SK-N-MC (cell line): ENCODE data around the gene DDX53.

Source experiments
- DNase-seq: peaks from one replicate; pipeline ENCODE4 v3.0.0-alpha.2; 2011; ENCODE audit warnings: low read depth, low spot score
- H3K27ac ChIP-seq: fragments of 200-600 bp; sonication (generic); 2 replicates; pipeline ENCODE4 v1.5.1; 2016; ENCODE audit warnings: mixed run types
- H3K36me3 ChIP-seq: fragments of 200-600 bp; sonication (generic); 2 replicates; pipeline ENCODE4 v1.6.1; 2017; ENCODE audit warnings: antibody characterized with exemption, low read length, mixed read lengths; ENCODE audit not compliant: insufficient read depth
- H3K4me3 ChIP-seq: fragments of 200-600 bp; sonication (generic); 2 replicates; pipeline ENCODE4 v1.5.1; 2016
- H3K9ac ChIP-seq: fragments of 200-600 bp; sonication (generic); 2 replicates; pipeline ENCODE4 v1.8.0; 2017; ENCODE audit warnings: mixed run types, mixed read lengths; ENCODE audit not compliant: insufficient read length
- H3K9me3 ChIP-seq: fragments of 200-600 bp; sonication (generic); 2 replicates; pipeline ENCODE4 v1.6.1; 2017; ENCODE audit warnings: low read depth, mild to moderate bottlenecking, antibody characterized with exemption, low read length, moderate library complexity, mixed read lengths
- EZH2 ChIP-seq: fragments of 200-600 bp; sonication (generic); IDR thresholded peaks from one replicate; pipeline ENCODE4 v1.6.1; 2017; ENCODE audit warnings: antibody characterized with exemption
- FOXP2 ChIP-seq: optimal IDR thresholded peaks from 2 replicates; pipeline ENCODE3; 2011; ENCODE audit warnings: mild to moderate bottlenecking, moderate library complexity; ENCODE audit not compliant: insufficient read depth; ENCODE audit errors: extremely low read length, control extremely low read depth
- POLR2AphosphoS5 ChIP-seq: IDR thresholded peaks from 2 replicates; pipeline ENCODE4 v1.6.1; 2012; ENCODE audit warnings: mild to moderate bottlenecking, low read depth, low read length, borderline replicate concordance

Gene DDX53

GRCh38 chrX:23013366-23013765, 13.6 kb downstream of the DDX53 start:
- H3K27ac ChIP-seq: no peak overlapping the region
- DNase-seq: no peak
- H3K36me3 ChIP-seq: no peaks in the 10 kb centered on the region
- TF ChIP-seq POLR2AphosphoS5 (no peak), FOXP2 (no peak), EZH2 (no peak)
- no peak overlapping the region for H3K9ac ChIP-seq
- H3K4me3 ChIP-seq: no peak overlapping the region
- no peaks in the 10 kb centered on the region for H3K9me3 ChIP-seq

GRCh38 chrX:23031600-23031999, 31.8 kb downstream of the DDX53 start:
- Histone ChIP-seq H3K9ac (no peak overlapping the region), H3K36me3 (no peaks in the 10 kb centered on the region), H3K9me3 (no peaks in the 10 kb centered on the region), H3K27ac (no peak overlapping the region), H3K4me3 (no peak overlapping the region)
- TF ChIP-seq EZH2 (no peak), POLR2AphosphoS5 (no peak), FOXP2 (no peak)
- DNase-seq: no peak

- no peak overlapping the region for H3K27ac ChIP-seq
- no peaks in the 10 kb centered on the region for H3K36me3 ChIP-seq
- H3K9me3 ChIP-seq: no peaks in the 10 kb centered on the region
- TF ChIP-seq FOXP2 (no peak), POLR2AphosphoS5 (no peak), EZH2 (no peak)
- H3K9ac ChIP-seq: no peak overlapping the region
- DNase-seq: no peak
- no peak overlapping the region for H3K4me3 ChIP-seq
Measured at GRCh38 chrX:23035493-23035892, 35.7 kb downstream of the DDX53 start.

- Histone ChIP-seq H3K4me3 (no peak overlapping the region), H3K27ac (no peak overlapping the region), H3K9me3 (no peaks in the 10 kb centered on the region), H3K36me3 (no peaks in the 10 kb centered on the region), H3K9ac (no peak overlapping the region)
- TF ChIP-seq FOXP2 (no peak), EZH2 (no peak), POLR2AphosphoS5 (no peak)
- DNase-seq: no peak
Measured at GRCh38 chrX:23046443-23046842, 46.7 kb downstream of the DDX53 start.

GRCh38 chrX:23048806-23049573, 49.2 kb downstream of the DDX53 start:
- DNase-seq: no peak
- no peak overlapping the region for H3K27ac ChIP-seq
- no peak for TF ChIP-seq POLR2AphosphoS5
- no peak for TF ChIP-seq FOXP2
- TF ChIP-seq EZH2: no peak

GRCh38 chrX:23052324-23052723, 52.6 kb downstream of the DDX53 start:
- no peaks in the 10 kb centered on the region for H3K9me3 ChIP-seq
- TF ChIP-seq FOXP2 (no peak), EZH2 (no peak), POLR2AphosphoS5 (no peak)
- no peaks in the 10 kb centered on the region for H3K36me3 ChIP-seq
- H3K4me3 ChIP-seq: no peak overlapping the region
- no peak for DNase-seq
- no peak overlapping the region for H3K9ac ChIP-seq
- no peak overlapping the region for H3K27ac ChIP-seq

More at GRCh38 chrX:23048806-23049573, 49.2 kb downstream of the DDX53 start:
- H3K36me3 ChIP-seq: no peaks in the 10 kb centered on the region
- no peak overlapping the region for H3K9ac ChIP-seq
- H3K4me3 ChIP-seq: no peak overlapping the region
- no peaks in the 10 kb centered on the region for H3K9me3 ChIP-seq
